GM06990 (cell line): ENCODE data around the gene F11R.
A peak's percentile ranks its signal among the peaks of the same experiment; 100 is the strongest.
"Not testable (repeated sequence)": the region's sequence is repeated elsewhere in the genome, so short reads cannot be mapped to it uniquely, and the experiment has no call there.

Experiments
- DNase-seq: peaks from one replicate; pipeline ENCODE4 v3.0.0-alpha.2; 2011; ENCODE audit not compliant: insufficient read length; ENCODE audit errors: extremely low read depth
- H3K27me3 ChIP-seq: replicated peaks from 2 replicates; pipeline ENCODE4 v1.6.0; 2011; ENCODE audit warnings: low read length; ENCODE audit not compliant: control insufficient read depth, insufficient read depth
- H3K36me3 ChIP-seq: 2 replicates; pipeline ENCODE4 v1.5.1; 2011; ENCODE audit warnings: low read length; ENCODE audit not compliant: control insufficient read depth, insufficient read depth
- H3K4me3 ChIP-seq: replicated peaks from 2 replicates; pipeline ENCODE4 v1.5.1; 2011; ENCODE audit warnings: low read depth, mild to moderate bottlenecking, control low read depth, low read length
- CTCF ChIP-seq: IDR thresholded peaks from 2 replicates; pipeline ENCODE4 v1.5.1; 2011; ENCODE audit warnings: low read length, control low read depth, mild to moderate bottlenecking, inconsistent platforms; ENCODE audit not compliant: insufficient read depth, poor library complexity, severe bottlenecking

The F11R gene

GRCh38 chr1:161021970-161022353 is 1.0 kb upstream of the F11R start:
- Histone ChIP-seq H3K4me3 (no peak overlapping the region; the same call in 1 of the 2 replicates), H3K36me3 (no peaks in the 10 kb centered on the region), H3K27me3 (no peaks in the 10 kb centered on the region)
- no peak for TF ChIP-seq CTCF
- no peak for DNase-seq

- no peak for TF ChIP-seq CTCF
- Histone ChIP-seq H3K4me3 (peak overlapping the region; percentile 86), H3K36me3 (no peaks in the 10 kb centered on the region), H3K27me3 (no peaks in the 10 kb centered on the region)
- DNase-seq: peak; percentile 93
These were observed 415 bp upstream of the F11R start for GRCh38 chr1:161021165-161021969.

GRCh38 chr1:161019751-161020495 is 1.0 kb downstream of the F11R start:
- Histone ChIP-seq H3K27me3 (no peaks in the 10 kb centered on the region), H3K36me3 (no peaks in the 10 kb centered on the region), H3K4me3 (peak overlapping the region; percentile 86)
- DNase-seq: no peak
- no peak for TF ChIP-seq CTCF

GRCh38 chr1:161019111-161019660 is 1.8 kb downstream of the F11R start:
- DNase-seq, H3K27me3 ChIP-seq, H3K36me3 ChIP-seq: not testable (repeated sequence)
- H3K4me3 ChIP-seq: peak overlapping the region; percentile 86

- no peak for TF ChIP-seq CTCF
- no peak for DNase-seq
- no peaks in the 10 kb centered on the region for H3K27me3 ChIP-seq
- no peaks in the 10 kb centered on the region for H3K36me3 ChIP-seq
- H3K4me3 ChIP-seq: no peak overlapping the region
These were observed 2.4 kb downstream of the F11R start for GRCh38 chr1:161018631-161018930.
